HG03460 (cell line): ENCODE data around the gene MORN3.
"Not testable (repeated sequence)": the region's sequence is repeated elsewhere in the genome, so short reads cannot be mapped to it uniquely, and the experiment has no call there.

Source experiments
- ATAC-seq: cut with Tn5 transposase; IDR thresholded peaks from one replicate; pipeline ENCODE4 v1.9.1; 2021; ENCODE audit not compliant: unreplicated experiment

The MORN3 gene

DNA sequence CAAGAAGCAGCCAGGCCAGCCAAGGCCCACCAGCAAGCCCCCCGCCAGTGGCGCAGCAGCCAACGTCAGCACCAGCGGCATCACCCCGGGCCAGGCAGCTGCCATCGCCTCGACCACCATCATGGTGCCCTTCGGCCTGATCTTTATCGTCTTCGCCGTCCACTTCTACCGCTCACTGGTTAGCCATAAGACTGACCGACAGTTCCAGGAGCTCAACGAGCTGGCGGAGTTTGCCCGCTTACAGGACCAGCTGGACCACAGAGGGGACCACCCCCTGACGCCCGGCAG is 28.2 kb downstream of the MORN3 start:
- no peak for ATAC-seq

DNA sequence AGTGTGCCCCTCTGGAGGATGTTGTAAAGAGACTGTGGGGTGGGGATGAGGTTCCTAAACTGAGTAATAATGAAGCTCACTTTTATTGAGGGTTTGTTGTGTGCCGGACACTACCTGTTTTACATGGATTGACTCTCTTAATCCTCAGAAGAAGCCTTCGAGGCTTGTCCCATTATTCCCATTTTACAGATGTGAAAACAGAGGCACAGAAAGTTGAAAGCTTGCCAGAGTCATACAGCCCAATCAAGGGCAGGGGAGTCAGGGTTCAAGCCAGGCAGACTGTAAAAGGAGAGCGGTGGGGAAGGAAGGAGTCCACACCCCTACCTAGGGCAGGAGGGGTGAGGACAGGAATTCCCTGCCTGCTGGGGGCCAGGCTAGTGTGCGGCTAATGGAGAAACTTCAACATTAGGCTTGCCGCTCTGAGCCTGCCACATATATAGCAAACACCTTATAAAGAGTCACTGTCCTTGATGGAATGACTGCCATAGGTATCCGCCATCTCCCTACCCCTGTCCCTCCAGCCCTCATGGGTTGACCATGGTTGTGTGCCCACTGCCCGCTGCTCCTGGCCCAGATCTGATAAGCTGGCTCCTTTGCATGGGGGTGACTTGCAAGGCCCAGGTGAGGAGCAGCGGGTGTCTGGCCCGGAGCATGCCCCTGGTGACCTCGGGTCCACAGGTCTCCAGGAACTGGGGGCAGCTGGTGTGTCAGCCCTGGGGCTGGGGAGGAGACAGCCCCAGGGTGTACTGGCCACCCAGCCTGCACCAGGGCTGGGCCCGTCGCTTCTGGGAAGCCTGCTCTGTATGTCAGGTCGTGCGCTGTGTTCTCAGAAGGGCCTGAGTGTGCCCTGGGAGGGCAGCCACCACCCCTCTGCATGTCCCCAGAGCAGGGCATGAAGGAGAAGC is 30.9 kb downstream of the MORN3 start:
- no peak for ATAC-seq

DNA sequence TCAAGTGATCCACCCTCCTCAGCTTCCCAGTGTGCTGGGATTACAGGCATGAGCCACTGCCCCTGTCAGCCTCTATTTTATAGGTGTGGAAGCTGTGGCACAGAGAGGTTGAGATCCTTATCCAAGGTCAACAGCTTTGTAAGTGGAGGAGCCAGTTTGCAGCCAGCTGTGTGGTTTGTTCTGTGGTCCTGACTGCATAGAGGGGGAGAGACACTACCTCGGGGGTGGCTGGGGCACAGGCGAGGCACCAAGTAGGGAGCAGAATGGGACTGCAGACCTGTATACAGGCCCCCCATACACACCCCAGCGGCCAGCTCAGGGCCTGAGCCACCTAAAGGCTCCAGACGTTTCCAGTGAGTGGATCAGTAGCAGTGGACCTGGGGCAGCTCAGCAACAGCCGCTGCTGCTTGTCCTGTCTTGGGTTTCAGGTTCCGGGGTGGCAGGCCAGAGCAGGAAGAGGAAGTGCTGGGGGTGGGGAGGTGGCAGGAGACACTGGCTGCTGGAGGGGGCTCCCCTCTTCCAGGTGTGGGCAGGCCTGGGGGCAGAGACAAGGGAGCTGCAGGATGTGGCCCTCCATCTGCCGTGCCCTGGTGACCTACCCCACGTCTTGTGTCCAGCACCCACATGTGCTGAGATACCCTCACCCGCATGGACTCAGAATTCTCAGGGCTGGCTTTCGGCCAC is 32.1 kb downstream of the MORN3 start:
- peak; percentile 69 for ATAC-seq

DNA sequence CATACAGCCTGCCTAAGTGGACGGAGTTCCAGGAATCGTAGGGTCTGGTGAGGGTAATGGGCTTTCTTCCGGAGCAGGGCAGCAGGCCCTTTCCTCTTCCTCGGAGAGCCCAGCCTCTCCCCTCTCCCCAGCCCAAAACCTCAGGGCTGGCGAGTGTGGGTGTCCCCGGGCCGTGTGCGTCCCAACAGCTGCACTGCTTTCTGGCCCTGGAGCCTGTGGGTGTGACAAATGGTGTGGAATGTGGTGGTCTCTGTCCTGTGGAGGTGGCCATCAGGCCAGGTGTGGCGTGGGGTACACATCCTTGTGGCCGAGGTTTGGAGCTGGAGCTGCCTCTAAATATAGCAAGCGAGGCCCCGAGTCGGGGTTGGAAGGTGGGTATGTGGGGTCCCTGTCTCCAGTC is 34.6 kb downstream of the MORN3 start:
- no peak for ATAC-seq

DNA sequence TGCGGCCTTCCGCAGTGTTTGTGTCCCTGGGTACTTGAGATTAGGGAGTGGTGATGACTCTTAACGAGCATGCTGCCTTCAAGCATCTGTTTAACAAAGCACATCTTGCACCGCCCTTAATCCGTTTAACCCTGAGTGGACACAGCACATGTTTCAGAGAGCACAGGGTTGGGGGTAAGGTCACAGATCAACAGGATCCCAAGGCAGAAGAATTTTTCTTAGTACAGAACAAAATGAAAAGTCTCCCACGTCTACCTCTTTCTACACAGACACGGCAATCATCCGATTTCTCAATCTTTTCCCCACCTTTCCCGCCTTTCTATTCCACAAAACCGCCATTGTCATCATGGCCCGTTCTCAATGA is 35.6 kb downstream of the MORN3 start:
- ATAC-seq = not testable (repeated sequence)

DNA sequence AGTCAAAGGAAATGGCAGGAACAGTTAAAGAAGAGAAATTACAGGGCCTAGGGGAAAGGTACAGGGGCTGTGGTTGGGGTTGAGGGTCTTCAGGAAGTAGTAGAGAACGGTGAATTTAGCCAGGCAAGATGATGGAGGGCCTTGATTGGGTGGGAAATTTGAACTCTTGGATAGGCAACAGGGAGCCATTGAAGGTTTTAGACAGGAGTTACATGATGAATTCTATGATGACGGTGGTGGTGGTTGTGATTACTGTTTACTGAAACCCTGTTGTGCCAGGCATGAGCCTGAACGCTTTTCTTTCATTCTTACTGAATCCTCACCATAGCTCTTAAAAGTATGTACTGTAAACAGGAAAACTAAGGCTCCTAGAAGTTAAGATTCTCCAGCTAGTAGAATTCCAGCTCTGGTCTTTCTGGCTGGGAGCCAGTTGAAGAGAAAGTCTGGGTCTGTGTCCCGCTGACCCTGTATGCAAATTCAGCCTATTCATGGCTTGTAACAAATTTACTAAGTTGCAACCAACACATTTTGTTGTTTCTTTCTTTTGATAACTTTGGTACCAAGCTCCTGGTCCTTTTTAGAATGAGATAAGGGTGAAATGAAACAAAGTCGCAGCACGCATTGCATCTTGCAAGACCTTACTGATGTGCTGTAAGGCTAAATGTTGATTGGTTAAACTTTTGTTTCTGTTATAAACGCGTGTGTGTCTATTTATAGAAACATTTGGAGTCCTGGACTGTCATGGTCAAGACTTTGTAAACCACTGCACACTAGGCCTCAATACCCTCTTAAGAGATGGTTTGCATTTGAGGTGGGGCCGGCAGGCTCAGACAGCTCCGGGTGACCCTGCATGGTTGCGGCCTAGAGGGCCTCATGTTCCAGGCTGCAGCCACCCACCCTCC is 37.1 kb downstream of the MORN3 start:
- no peak for ATAC-seq

DNA sequence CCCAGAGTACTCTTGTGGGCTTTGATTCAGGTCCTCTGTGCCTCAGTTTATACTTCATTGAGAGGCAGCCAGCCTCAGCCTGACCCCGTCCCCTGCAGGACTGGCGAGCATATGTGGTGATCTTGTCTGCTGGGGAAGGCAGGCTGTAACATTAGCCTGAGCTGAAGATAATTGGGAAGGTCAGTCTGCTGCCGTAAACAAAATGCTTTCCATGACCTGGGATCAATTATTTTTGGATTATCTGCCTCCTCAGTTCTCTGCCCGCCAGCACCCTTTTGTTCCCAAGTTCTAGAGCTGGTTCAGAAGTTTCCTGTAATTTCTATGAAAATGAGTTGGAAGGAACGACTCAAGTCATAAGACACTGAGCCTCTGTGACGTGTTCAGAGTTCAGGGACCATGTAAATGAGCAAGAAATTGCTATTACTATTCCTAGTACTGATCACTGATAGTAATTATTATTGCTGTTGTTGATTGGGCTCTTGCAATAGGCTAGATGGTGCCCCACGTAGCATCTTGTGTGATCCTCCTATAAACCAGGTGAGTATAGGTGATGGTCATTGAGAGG is 38.6 kb downstream of the MORN3 start:
- no peak for ATAC-seq

DNA sequence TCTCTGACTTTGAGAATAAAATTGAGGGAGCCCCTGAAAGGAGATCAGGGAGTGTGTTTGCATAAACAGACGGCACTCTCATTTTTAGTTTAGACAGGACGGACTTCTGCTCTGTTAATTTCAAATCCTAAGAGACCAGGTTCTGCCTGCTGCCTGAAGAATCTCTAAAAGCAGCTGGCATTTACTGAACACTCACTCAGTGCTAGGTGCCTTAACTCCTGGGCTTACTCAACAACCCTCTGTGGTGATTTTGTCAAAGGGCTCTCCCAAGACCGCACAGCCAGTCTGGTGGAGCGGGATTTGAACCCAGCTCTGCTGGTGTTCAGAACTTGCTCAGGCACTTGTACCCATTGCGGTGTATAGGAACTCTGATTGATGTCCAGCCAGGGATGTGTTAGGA is 40.9 kb downstream of the MORN3 start:
- no peak for ATAC-seq

DNA sequence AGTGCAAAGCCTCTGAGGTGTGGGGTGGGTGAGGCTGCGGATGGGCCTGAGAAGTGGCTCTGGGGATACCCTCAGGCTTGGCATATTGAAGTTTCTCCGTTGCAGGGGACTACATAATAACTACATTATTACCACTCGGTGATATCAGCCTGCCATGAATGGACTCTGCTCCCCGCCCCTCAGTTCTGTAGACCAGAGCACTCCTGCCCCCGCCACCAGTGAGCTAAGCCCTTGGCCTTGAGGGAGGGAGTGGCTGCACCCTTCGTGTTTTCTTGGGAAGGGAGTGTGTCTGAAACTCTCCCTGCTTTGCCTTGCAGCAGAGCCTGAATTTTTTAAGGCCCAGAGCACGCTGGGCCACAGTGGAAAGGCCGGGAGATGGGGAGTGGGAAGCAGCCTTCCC is 41.4 kb downstream of the MORN3 start:
- ATAC-seq = no peak

DNA sequence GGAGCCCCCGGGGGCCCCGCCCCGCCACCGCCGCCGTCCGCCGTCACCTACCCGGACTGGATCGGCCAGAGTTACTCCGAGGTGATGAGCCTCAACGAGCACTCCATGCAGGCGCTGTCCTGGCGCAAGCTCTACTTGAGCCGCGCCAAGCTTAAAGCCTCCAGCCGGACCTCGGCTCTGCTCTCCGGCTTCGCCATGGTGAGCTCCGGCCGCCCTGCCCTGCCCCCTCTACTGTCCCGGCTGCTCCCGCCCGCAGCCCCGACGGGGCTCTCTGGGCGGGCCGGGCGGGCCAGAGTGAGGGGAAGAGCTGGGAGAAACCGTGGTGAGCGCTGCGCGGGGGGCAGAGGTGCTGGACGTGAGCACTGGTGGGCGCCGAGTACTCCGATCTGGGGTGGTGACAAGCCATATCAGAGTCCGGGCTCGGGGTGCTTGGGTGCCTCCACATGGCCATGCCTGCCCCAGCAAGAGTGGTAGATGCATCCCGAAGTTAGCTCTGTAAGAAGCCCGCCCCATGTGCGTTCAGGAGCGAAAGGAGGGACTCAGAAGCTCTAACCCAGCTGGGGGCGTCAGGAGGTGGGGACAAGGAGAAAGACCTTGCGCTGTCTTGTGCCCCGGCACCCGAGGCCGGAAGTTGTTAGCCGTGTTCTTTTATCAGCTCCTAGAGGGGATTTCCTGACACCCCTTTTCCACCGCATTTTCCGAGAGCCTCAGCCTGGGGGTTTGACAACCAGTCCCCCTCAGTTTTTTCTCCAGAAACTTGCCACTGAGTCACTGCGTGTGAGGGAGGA is 42.4 kb downstream of the MORN3 start:
- peak; percentile 41 for ATAC-seq

DNA sequence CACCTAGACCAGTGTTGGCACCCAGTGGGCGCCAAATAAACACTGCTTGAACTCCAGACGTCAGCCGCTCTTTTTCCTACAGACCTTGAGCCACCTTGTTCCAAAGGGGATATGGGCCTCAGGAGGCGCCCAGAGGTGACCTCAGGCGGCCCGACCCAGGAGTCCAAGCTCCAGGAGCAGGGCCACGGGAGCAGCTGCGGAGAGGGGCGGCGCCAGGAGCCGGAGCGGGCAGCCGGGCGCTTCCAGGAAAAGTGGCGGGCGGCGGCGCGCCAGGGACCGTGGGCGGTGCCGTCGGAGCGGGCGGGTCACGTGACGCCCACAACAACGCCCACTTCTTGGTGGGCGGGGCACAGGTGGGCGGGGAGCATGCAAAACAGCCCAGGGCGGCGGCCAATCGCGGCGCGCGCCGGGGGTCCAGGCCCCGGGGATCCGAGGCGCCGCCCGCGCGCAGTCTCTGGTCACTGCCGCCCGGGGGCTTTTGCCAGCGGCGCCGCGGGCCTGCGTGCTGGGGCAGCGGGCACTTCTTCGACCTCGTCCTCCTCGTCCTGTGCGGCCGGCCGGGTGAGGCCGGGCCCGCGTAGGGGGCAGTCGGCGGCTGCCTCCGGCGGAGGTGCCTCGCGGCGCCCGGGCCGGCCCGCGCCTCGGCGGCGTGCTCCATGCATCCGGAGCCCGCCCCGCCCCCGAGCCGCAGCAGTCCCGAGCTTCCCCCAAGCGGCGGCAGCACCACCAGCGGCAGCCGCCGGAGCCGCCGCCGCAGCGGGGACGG is 43.2 kb downstream of the MORN3 start, which contains the start of gene ORAI1:
TSS of gene ORAI1 (plus strand) at position 444 of the 766 bp plus-strand sequence.
- ATAC-seq = peak; percentile 56

DNA sequence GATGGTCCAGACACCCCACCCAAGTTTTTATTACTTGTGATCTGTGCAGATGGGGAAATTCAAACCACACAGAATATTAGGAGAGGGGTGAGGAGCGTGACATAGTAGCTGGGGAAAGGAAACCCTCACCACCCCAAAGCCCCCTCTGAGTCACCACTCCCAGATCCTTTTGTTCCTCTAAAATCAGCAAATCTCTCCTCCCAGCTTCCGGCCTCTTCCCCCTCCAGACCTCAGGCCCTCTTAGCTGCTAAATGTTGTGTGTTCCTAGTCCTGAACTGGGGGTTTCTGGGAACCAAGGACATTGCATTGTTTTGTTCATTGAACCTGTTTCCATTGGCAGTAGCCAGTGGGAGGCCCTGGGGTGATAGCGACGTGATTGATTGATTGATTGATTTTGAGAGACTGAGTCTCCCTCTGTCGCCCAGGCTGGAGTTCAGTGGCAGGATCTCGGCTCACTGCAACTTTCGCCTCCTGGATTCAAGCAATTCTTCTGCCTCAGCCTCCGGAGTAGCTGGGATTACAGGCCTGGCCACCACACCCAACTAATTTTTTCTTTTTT is 49.0 kb downstream of the MORN3 start:
- no peak for ATAC-seq

DNA sequence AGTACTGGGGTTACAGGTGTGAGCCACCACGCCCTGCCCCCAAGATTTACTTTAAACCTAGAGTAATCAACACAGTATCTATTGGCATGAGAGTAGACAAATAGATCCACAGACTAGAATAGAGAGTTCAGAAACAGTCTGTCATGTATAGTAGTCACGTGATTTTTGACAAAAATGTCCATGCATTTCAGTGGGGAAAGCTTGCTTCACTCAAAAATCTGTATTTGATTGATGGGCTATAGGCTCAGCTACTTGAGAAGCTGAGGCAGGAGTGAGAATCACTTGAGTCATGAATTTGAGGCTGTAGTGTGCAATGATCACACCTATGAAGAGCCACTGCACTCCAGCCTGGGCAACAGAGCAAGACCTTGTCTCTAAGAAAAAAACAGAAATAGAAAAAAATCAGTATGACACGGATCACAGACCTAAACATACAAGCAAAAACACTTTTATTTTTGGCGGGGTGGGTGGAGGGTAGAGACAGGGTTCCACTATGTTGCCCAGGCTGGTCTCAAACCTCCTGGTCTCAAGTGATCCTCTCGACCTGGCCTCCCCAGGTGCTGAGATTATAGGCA is 50.7 kb downstream of the MORN3 start:
- no peak for ATAC-seq

DNA sequence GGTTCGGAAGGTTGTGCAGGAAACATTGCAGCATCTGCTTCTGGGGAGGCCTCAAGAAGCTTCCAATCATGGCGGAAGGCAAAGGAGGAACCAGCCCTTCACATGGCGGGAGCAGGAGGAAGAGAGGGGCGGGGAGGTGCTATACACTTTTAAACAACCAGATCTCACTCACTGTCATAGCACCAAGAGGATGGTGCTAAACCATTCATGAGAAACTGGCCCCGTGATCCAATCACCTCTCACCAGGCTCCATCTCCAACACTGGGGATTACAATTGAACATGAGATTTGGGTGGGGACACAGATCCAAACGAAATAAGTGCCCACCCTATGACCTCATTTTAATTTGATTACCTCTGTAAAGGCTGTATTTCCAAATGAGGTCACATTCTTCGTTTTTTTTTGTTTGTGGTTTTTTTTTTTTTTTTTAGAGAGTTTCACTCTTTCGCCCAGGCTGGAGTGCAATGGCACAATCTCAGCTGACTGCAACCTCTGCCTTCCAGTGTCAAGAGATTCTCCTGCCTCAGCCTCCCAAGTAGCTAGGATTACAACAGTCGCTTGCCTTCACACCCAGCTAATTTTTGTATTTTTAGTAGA is 54.5 kb downstream of the MORN3 start:
- no peak for ATAC-seq

DNA sequence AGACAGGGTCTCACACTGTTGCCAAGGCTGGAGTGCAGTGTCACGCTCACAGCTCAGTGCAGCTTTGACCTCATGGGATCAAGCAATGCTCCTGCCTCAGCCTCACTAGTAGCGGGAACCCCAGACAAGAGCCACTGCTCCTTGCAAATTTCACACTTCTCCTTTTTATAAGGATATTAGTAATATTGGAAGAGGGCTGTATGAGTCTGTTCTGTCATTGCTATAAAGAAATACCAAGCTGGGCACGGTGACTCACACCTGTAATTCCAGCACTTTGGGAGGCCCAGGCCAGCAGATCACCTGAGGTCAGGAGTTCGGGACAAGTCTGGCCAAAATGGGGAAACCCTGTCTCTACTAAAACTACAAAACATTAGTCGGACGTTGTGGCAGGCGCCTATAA is 56.0 kb downstream of the MORN3 start:
- no peak for ATAC-seq

DNA sequence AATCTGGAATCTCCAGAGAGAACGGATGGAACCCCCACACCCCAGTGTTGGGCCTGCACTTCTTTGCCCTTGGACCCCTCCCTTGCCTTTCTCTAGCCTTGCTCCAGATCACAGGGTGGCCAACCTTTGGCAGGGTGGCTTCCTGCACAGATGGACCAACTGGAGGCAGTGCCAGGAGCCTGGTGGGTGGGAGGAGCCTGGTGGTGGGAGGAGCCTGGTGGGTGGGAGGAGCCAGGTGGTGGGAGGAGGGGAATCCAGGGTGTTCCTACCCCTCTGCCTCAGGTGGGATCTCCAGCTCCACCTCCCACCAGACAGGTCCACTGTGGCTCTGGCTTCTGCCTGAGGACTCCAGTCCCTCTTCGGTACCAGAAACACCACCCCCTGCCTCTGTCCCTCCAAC is 58.1 kb downstream of the MORN3 start:
- no peak for ATAC-seq

DNA sequence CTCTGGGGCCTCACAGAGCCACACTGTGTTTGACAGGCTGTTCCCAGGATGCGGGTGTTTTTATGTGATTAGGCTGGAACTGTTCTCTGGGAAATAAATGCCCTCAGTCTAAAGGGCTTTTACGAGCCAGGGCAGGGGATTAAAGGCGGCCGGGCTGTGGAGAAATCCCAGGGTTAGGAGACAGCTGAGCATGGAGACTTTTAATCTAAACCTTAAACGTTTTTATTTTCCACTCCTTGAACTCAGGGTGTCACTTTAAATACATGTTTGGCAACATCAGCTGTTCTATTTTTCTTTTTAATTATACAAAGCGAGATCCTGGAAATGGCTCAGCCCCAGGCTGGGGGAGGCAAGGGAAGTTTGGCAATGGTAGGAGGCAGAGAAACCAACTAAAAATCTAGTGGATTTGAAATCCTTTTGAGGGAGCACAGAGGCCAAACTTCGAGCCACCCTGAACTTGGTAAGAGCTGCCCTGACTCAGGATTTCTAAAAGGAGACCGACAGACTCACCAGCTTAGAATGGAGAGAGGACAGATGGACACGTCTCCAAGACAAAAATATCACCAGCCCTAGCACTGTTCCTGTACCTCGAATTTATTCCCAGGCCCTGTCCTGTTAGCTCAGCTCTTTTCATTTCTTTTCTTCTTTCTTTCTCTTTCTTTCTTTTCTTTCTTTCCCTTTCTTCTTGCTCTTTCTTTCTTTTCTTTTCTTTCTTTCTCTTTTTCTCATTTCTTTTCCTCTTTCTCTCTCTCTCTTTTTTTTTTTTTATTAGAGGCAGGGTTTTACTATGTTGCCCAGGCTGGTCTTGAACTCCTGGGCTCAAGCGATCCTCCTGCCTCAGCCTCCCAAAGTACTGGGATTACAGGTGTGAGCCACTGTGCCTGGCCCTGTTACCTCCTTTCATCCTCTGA is 59.0 kb downstream of the MORN3 start:
- ATAC-seq = no peak

DNA sequence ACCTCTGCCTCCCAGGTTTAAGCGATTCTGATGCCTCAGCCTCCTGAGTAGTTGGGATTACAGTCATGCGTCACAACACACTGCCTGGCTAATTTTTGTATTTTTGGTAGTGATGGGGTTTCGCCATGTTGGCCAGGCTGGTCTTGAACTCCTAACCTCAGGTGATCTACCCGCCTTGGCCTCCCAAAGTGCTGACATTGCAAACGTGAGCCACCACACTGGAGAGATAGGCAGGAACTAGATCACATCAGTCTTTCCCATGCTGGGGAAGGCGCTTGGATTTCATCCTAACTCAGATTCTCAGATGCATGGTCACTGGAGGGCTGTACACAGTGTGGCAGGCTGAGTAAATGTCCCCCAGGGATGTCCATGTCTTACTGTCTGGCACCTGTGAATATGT is 61.2 kb downstream of the MORN3 start:
- ATAC-seq = no peak
